Naive B cell (primary cell): ENCODE data around the gene MAP3K7CL. TPM values are rescaled to one million over a fixed set of nuclear protein-coding genes. Genes with fewer than 3 reads are reported as not detected.

Experiments used
- ATAC-seq, 2 donors: fragments of 150-1000 bp; cut with Tn5 transposase; 2 replicates each; pipeline ENCODE4 v1.10.0; 2021; ENCODE audit warnings: low read depth in 2 of 2, mild to moderate bottlenecking in 2 of 2, moderate library complexity in 2 of 2
- DNase-seq: peaks from one replicate; pipeline ENCODE4 v3.0.0; 2022
- H3K27ac Mint-ChIP-seq, 6 donors: one replicate each; pipeline ENCODE4 v1.8.0; 2020 to 2022; ENCODE audit warnings: mild to moderate bottlenecking in 6 of 6, mixed read lengths in 6 of 6, moderate library complexity in 5 of 6, inconsistent platforms in 2 of 6
- H3K27me3 Mint-ChIP-seq, 3 donors: one replicate each; pipeline ENCODE4 v1.8.0; 2021 to 2022; ENCODE audit warnings: mixed read lengths in 3 of 3, mild to moderate bottlenecking in 1 of 3
- H3K36me3 Mint-ChIP-seq, 2 donors: one replicate each; pipeline ENCODE4 v1.8.0; 2020 to 2022; ENCODE audit warnings: mixed read lengths in 2 of 2, inconsistent platforms in 1 of 2, mild to moderate bottlenecking in 1 of 2
- H3K4me1 Mint-ChIP-seq, 3 donors: one replicate each; pipeline ENCODE4 v1.8.0; 2020 to 2022; ENCODE audit warnings: mixed read lengths in 3 of 3, inconsistent platforms in 1 of 3, mild to moderate bottlenecking in 1 of 3, moderate library complexity in 1 of 3
- H3K4me3 Mint-ChIP-seq, 8 donors: one replicate each; pipeline ENCODE4 v1.8.0; 2020 to 2022; ENCODE audit warnings: mild to moderate bottlenecking in 8 of 8, mixed read lengths in 8 of 8, moderate library complexity in 8 of 8, inconsistent platforms in 2 of 8
- H3K9me3 Mint-ChIP-seq, 7 donors: one replicate each; pipeline ENCODE4 v1.8.0; 2020 to 2022; ENCODE audit warnings: mixed read lengths in 7 of 7, mild to moderate bottlenecking in 5 of 7, inconsistent platforms in 2 of 7, moderate library complexity in 1 of 7
- polyA plus RNA-seq, 6 donors: library from polyadenylated mRNA; unstranded; fragments of 300-500 nt; fragmentation: Illumina TruSeq; gene quantifications; one replicate each; pipeline ENCODE4 v1.2.3, GENCODE V29; 2021; ENCODE audit warnings: low read depth in 6 of 6

Gene MAP3K7CL
- polyA plus RNA-seq, 6 donors from 2014 or later = 7.8 to 38.2 (median 18.5) TPM

- DNase-seq (peak; percentile 81), ATAC-seq (peak; percentile 99 to 100)
- H3K36me3 Mint-ChIP-seq = peaks cover 15 to 25% of the 10 kb centered on the region in 2 donors
- H3K27ac Mint-ChIP-seq = peak overlapping the region; percentile 94 to 98 (median 98)
- peaks cover 15 to 28% (median 25%) of the 10 kb centered on the region in 3 donors for H3K4me1 Mint-ChIP-seq
- H3K27me3 Mint-ChIP-seq = no peaks in the 10 kb centered on the region
- H3K4me3 Mint-ChIP-seq = peak overlapping the region; percentile 79 to 91 (median 86)
- H3K9me3 Mint-ChIP-seq = peaks cover 9 to 43% (median 30%) of the 10 kb centered on the region in 7 donors
Measured at GRCh38 chr21:29195981-29196669, 65.7 kb downstream of the MAP3K7CL start.

DNA sequence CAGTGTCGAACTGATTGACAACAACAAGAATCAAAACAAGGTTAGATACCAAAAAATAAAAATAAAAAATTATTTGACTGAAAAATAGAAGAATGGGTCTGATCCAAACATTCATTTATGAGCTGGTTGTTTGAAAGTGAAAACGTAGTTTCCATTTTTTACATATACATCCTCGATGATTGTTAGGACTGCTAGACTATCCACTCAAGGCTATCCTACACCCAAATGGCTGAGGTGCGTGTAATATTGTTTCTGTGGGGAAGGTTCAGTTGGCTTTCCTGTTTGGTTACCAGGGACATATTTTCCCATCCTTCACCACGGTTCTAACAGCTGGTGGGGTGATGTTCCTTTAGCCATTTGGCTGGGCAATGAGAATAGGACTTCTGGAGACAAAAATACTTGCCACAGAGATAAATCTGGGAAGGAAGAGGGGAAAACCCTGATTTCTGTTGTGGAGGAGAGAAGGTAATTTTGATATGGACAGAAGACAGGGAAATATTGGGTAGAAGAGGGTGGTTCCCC, 66.3 kb downstream of the MAP3K7CL start:
- peak; percentile 10 to 18 for ATAC-seq
- Mint-ChIP-seq H3K9me3 (peaks cover 9 to 49% (median 36%) of the 10 kb centered on the region in 7 donors), H3K36me3 (peaks cover 19 to 25% of the 10 kb centered on the region in 2 donors), H3K27ac (peak overlapping the region; percentile 94 to 98 (median 98)), H3K27me3 (no peaks in the 10 kb centered on the region), H3K4me3 (peak overlapping the region; percentile 79 to 91 (median 86)), H3K4me1 (peaks cover 15 to 28% (median 25%) of the 10 kb centered on the region in 3 donors)
- no peak for DNase-seq

- peaks cover 23 to 34% of the 10 kb centered on the region in 2 donors for H3K36me3 Mint-ChIP-seq
- H3K27me3 Mint-ChIP-seq = no peaks in the 10 kb centered on the region
- H3K27ac Mint-ChIP-seq = no peak overlapping the region
- DNase-seq = no peak
- ATAC-seq = no peak
- peaks cover 9 to 57% (median 47%) of the 10 kb centered on the region in 7 donors for H3K9me3 Mint-ChIP-seq
- peaks cover 11 to 17% (median 12%) of the 10 kb centered on the region in 3 donors for H3K4me1 Mint-ChIP-seq
- H3K4me3 Mint-ChIP-seq = no peak overlapping the region
Measured at GRCh38 chr21:29201186-29201585, 70.7 kb downstream of the MAP3K7CL start.

GRCh38 chr21:29205009-29205408, 74.6 kb downstream of the MAP3K7CL start:
- H3K27me3 Mint-ChIP-seq = no peaks in the 10 kb centered on the region
- peaks cover 0 to 27% (median 21%) of the 10 kb centered on the region in 7 donors for H3K9me3 Mint-ChIP-seq
- no peak overlapping the region for H3K4me3 Mint-ChIP-seq
- DNase-seq (no peak), ATAC-seq (no peak)
- H3K4me1 Mint-ChIP-seq = peaks cover 0 to 17% (median 16%) of the 10 kb centered on the region in 3 donors
- H3K36me3 Mint-ChIP-seq = peaks cover 10 to 11% of the 10 kb centered on the region in 2 donors
- no peak overlapping the region for H3K27ac Mint-ChIP-seq

- ATAC-seq (no peak), DNase-seq (no peak)
- Mint-ChIP-seq H3K27ac (no peak overlapping the region), H3K36me3 (peaks cover 10% of the 10 kb centered on the region in 2 donors), H3K9me3 (peaks cover 0 to 18% (median 13%) of the 10 kb centered on the region in 7 donors), H3K4me1 (peaks cover 0 to 17% (median 16%) of the 10 kb centered on the region in 3 donors), H3K4me3 (no peak overlapping the region), H3K27me3 (no peaks in the 10 kb centered on the region)
Measured at GRCh38 chr21:29205988-29206387, 75.5 kb downstream of the MAP3K7CL start.

DNA sequence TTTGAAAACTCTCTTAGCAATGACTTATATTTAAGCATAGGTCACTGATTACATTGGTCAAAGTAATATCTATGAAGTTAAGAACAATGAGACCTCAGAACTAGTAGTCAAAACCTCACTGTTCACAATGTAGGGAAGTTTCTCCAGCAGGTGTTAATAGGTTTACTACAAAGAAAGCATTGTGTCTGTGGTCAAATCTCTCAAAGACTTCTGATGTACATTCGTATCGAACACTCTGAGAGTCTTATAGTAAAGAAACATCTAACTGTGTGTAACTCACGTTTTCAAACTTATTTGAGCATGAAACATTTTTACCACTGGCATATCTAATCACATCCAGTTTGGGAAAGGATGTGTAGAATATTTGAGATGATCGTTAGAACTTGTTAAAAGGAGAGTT, 76.0 kb downstream of the MAP3K7CL start:
- Mint-ChIP-seq H3K36me3 (peaks cover 5 to 10% of the 10 kb centered on the region in 2 donors), H3K27ac (peak overlapping the region in 1 of 6 donors; percentile 38), H3K4me3 (no peak overlapping the region), H3K27me3 (no peaks in the 10 kb centered on the region), H3K4me1 (peaks cover 0 to 17% (median 16%) of the 10 kb centered on the region in 3 donors), H3K9me3 (peaks cover 0 to 14% (median 9%) of the 10 kb centered on the region in 7 donors)
- DNase-seq = no peak
- no peak for ATAC-seq

GRCh38 chr21:29207201-29207600, 76.8 kb downstream of the MAP3K7CL start:
- ATAC-seq (no peak), DNase-seq (no peak)
- Mint-ChIP-seq H3K9me3 (peaks cover 0 to 6% (median 2%) of the 10 kb centered on the region in 7 donors), H3K27ac (peak overlapping the region in 1 of 6 donors; percentile 21), H3K4me1 (peaks cover 0 to 17% (median 16%) of the 10 kb centered on the region in 3 donors), H3K27me3 (no peaks in the 10 kb centered on the region), H3K4me3 (no peak overlapping the region), H3K36me3 (peaks cover 2 to 7% of the 10 kb centered on the region in 2 donors)

DNA sequence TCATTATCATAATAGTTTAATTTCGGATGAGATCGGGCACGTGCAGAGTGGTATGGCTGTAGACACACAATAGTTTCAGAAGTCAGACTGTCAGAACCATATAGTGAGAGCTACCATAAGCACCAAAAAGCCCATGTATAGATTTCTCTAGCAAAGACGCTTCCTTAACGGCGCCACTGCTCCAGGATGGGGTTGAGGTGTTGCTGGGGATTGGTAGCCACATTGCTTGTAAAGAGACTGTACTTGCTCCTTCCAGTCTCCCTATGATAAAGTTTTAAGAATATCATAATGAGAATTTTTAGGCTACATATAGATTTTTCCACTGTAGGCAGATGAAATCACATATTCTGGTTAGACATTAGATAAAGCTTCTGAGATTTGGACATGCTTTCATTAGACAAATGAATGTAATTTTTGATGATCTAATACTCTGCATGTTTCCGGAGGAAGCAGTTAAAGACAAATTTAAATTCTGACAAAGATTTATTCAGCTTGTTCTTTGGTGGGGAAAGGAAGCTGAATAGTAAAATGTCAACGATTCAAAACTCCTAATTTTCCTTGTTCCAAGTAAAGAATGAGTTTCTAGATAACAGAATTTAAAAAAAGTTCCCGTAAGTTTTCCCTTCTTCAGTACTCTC, 77.7 kb downstream of the MAP3K7CL start:
- Mint-ChIP-seq H3K4me3 (peak overlapping the region in 6 of 8 donors; percentile 1 to 62 (median 18)), H3K9me3 (peaks cover 0 to 2% (median 0%) of the 10 kb centered on the region in 7 donors), H3K4me1 (peaks cover 0 to 17% (median 16%) of the 10 kb centered on the region in 3 donors), H3K27ac (peak overlapping the region; percentile 11 to 73 (median 25)), H3K36me3 (no peaks in the 10 kb centered on the region), H3K27me3 (no peaks in the 10 kb centered on the region)
- DNase-seq = peak; percentile 7
- peak; percentile 61 to 63 for ATAC-seq

- DNase-seq (peak; percentile 20), ATAC-seq (peak; percentile 67 to 70)
- H3K4me3 Mint-ChIP-seq = peak overlapping the region in 3 of 8 donors; percentile 0 to 62 (median 59)
Measured at GRCh38 chr21:29208682-29209059, 78.2 kb downstream of the MAP3K7CL start.

DNA sequence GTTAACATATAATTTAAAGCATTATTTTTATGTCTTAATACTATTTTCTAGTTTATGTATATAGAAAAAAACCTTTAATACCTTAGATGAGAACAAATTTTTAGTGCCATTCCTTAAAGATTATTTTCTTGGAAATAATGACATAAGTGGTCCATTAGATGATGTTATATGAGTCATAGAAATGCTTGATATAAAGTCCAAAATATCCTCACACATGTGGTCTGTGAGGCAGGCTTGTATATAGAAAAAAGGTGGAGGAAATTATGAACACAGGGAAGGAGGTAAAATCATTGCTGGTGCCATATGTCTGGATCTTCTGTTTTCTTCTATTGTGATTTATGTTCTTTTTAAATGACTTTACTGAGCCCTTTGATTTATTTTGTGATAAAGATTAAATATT, 79.3 kb downstream of the MAP3K7CL start:
- H3K36me3 Mint-ChIP-seq = no peaks in the 10 kb centered on the region
- ATAC-seq (no peak), DNase-seq (no peak)
- H3K4me3 Mint-ChIP-seq = no peak overlapping the region
- H3K9me3 Mint-ChIP-seq = peaks cover 0 to 2% (median 0%) of the 10 kb centered on the region in 7 donors
- peaks cover 0 to 17% (median 16%) of the 10 kb centered on the region in 3 donors for H3K4me1 Mint-ChIP-seq
- H3K27me3 Mint-ChIP-seq = no peaks in the 10 kb centered on the region
- H3K27ac Mint-ChIP-seq = peak overlapping the region in 1 of 6 donors; percentile 43

More at GRCh38 chr21:29208682-29209059, 78.2 kb downstream of the MAP3K7CL start:
- Mint-ChIP-seq H3K27me3 (no peaks in the 10 kb centered on the region), H3K36me3 (no peaks in the 10 kb centered on the region), H3K4me1 (peaks cover 0 to 17% (median 16%) of the 10 kb centered on the region in 3 donors), H3K27ac (peak overlapping the region; percentile 11 to 64 (median 24)), H3K9me3 (peaks cover 0 to 2% (median 0%) of the 10 kb centered on the region in 7 donors)

- peaks cover 0 to 2% (median 0%) of the 10 kb centered on the region in 7 donors for H3K9me3 Mint-ChIP-seq
- H3K27ac Mint-ChIP-seq = no peak overlapping the region
- no peak overlapping the region for H3K4me3 Mint-ChIP-seq
- no peak for ATAC-seq
- peaks cover 0 to 17% (median 16%) of the 10 kb centered on the region in 3 donors for H3K4me1 Mint-ChIP-seq
- H3K36me3 Mint-ChIP-seq = no peaks in the 10 kb centered on the region
- DNase-seq = no peak
- no peaks in the 10 kb centered on the region for H3K27me3 Mint-ChIP-seq
Measured at GRCh38 chr21:29211205-29211604, 80.8 kb downstream of the MAP3K7CL start.

GRCh38 chr21:29212446-29212845, 82.0 kb downstream of the MAP3K7CL start:
- H3K4me1 Mint-ChIP-seq = peaks cover 0 to 16% (median 12%) of the 10 kb centered on the region in 3 donors
- H3K36me3 Mint-ChIP-seq = no peaks in the 10 kb centered on the region
- H3K9me3 Mint-ChIP-seq = peaks cover 0 to 2% (median 0%) of the 10 kb centered on the region in 7 donors
- no peak overlapping the region for H3K4me3 Mint-ChIP-seq
- H3K27me3 Mint-ChIP-seq = no peaks in the 10 kb centered on the region
- ATAC-seq (no peak), DNase-seq (no peak)
- no peak overlapping the region for H3K27ac Mint-ChIP-seq
